CD14-positive monocyte (primary cell): ENCODE results near the gene FBXL17. TPM values are rescaled to one million over a fixed set of nuclear protein-coding genes. Genes with fewer than 3 reads are reported as not detected.

Experiments
- DNase-seq, 3 donors: peaks; one replicate each; pipeline ENCODE4 v3.0.0-alpha.2; 2011 to 2022
- H2AFZ ChIP-seq: 2 replicates; pipeline ENCODE4 v1.6.0; 2012; ENCODE audit warnings: mild to moderate bottlenecking, low read depth, low read length, inconsistent platforms; ENCODE audit not compliant: insufficient read depth, poor library complexity, severe bottlenecking
- H3K27ac ChIP-seq, 2 donors: 1 replicate in 1 of 2; 2 replicates in 1 of 2; pipeline ENCODE4 v1.5.1; 2012 to 2013; ENCODE audit warnings: low read length in 2 of 2, control low read depth in 1 of 2, inconsistent platforms in 1 of 2, low read depth in 1 of 2, mild to moderate bottlenecking in 1 of 2
- H3K27me3 ChIP-seq, 2 donors: one replicate each; pipeline versions ENCODE4 v1.6.0 to v1.6.1; 2011 to 2013; ENCODE audit warnings: low read length in 2 of 2; ENCODE audit not compliant: control insufficient read depth in 2 of 2, insufficient read depth in 2 of 2
- H3K36me3 ChIP-seq, 2 donors: replicated peaks in 1 of 2; 1 replicate in 1 of 2; 2 replicates in 1 of 2; pipeline versions ENCODE4 v1.5.1 to v1.6.1; 2012 to 2013; ENCODE audit warnings: low read length in 2 of 2, control low read depth in 1 of 2, inconsistent platforms in 1 of 2, mild to moderate bottlenecking in 1 of 2; ENCODE audit not compliant: insufficient read depth in 2 of 2, control insufficient read depth in 1 of 2
- H3K4me1 ChIP-seq, 2 donors: 1 replicate in 1 of 2; 2 replicates in 1 of 2; pipeline versions ENCODE4 v1.5.1 to v1.6.1; 2012 to 2013; ENCODE audit warnings: low read length in 2 of 2, control low read depth in 1 of 2, inconsistent platforms in 1 of 2, mild to moderate bottlenecking in 1 of 2, moderate library complexity in 1 of 2; ENCODE audit not compliant: insufficient read depth in 2 of 2, control insufficient read depth in 1 of 2
- H3K4me2 ChIP-seq: replicated peaks from 2 replicates; pipeline ENCODE3; 2012; ENCODE audit warnings: low read length, moderate library complexity, mild to moderate bottlenecking; ENCODE audit not compliant: poor library complexity, severe bottlenecking; ENCODE audit errors: extremely low read depth
- H3K4me3 ChIP-seq, 3 experiments: fragments of 200-600 bp in 1 of 3; sonication (generic) in 1 of 3; replicated peaks in 1 of 3; 1 replicate in 2 of 3; 2 replicates in 1 of 3; pipeline ENCODE4 v1.5.1; 2011 to 2013; ENCODE audit warnings: low read length in 3 of 3, mild to moderate bottlenecking in 3 of 3, control low read depth in 2 of 3, low read depth in 2 of 3, inconsistent platforms in 1 of 3, moderate library complexity in 1 of 3
- H3K79me2 ChIP-seq: 2 replicates; pipeline ENCODE4 v1.6.0; 2012; ENCODE audit warnings: mild to moderate bottlenecking, control low read depth, inconsistent platforms, low read length, moderate library complexity; ENCODE audit not compliant: insufficient read depth
- H3K9ac ChIP-seq: 2 replicates; pipeline ENCODE4 v1.6.0; 2017; ENCODE audit warnings: low read length, mild to moderate bottlenecking; ENCODE audit not compliant: insufficient read depth, poor library complexity, severe bottlenecking
- H3K9me3 ChIP-seq, 2 donors: replicated peaks in 1 of 2; 1 replicate in 1 of 2; 2 replicates in 1 of 2; pipeline versions ENCODE4 v1.5.1 to v1.6.1; 2012 to 2013; ENCODE audit warnings: low read length in 2 of 2, control low read depth in 1 of 2; ENCODE audit not compliant: control insufficient read depth in 1 of 2, insufficient read depth in 1 of 2
- H4K20me1 ChIP-seq: 2 replicates; pipeline ENCODE4 v1.6.0; 2012; ENCODE audit warnings: mild to moderate bottlenecking, low read length, control low read depth, moderate library complexity; ENCODE audit not compliant: insufficient read depth
- H3K27ac Mint-ChIP-seq, 7 donors: one replicate each; pipeline ENCODE4 v1.8.0; 2020; ENCODE audit warnings: mild to moderate bottlenecking in 7 of 7, mixed read lengths in 7 of 7, moderate library complexity in 6 of 7, inconsistent platforms in 2 of 7
- H3K27me3 Mint-ChIP-seq, 3 donors: one replicate each; pipeline ENCODE4 v1.8.0; 2021 to 2022; ENCODE audit warnings: low read depth in 3 of 3, mild to moderate bottlenecking in 3 of 3, mixed read lengths in 3 of 3, moderate library complexity in 3 of 3, inconsistent platforms in 1 of 3
- H3K36me3 Mint-ChIP-seq, 2 donors: one replicate each; pipeline ENCODE4 v1.8.0; 2020; ENCODE audit warnings: mixed read lengths in 2 of 2, inconsistent platforms in 1 of 2, mild to moderate bottlenecking in 1 of 2
- H3K4me1 Mint-ChIP-seq: one replicate; pipeline ENCODE4 v1.8.0; 2020; ENCODE audit warnings: mild to moderate bottlenecking, mixed read lengths
- H3K4me3 Mint-ChIP-seq, 2 donors: one replicate each; pipeline ENCODE4 v1.8.0; 2020; ENCODE audit warnings: mild to moderate bottlenecking in 2 of 2, mixed read lengths in 2 of 2, moderate library complexity in 1 of 2
- H3K9me3 Mint-ChIP-seq, 7 donors: one replicate each; pipeline ENCODE4 v1.8.0; 2020 to 2022; ENCODE audit warnings: mixed read lengths in 7 of 7, mild to moderate bottlenecking in 6 of 7, moderate library complexity in 6 of 7, inconsistent platforms in 2 of 7
- CTCF ChIP-seq: fragments of 200-600 bp; IDR thresholded peaks from one replicate; pipeline ENCODE4 v1.8.0; 2022; ENCODE audit warnings: antibody characterized with exemption, mild to moderate bottlenecking
- WGBS: methylation state at CpG from one replicate; pipeline ENCODE4 v1.1.5; 2013; ENCODE audit warnings: missing lambda C conversion rate; ENCODE audit not compliant: insufficient coverage; 5-methylcytosine and 5-hydroxymethylcytosine counted together
- intact Hi-C, 2 donors: fragments of 100-400 bp; cut with micrococcal nuclease; formaldehyde crosslinking; loops; one replicate each; pipeline versions ENCODE4 v1.15.0 to v1.15.1; 2023
- polyA plus RNA-seq, 3 donors: library from polyadenylated mRNA; depleted of rRNA in 1 of 3; unstranded in 2 of 3; stranded (reverse) in 1 of 3; fragments of 300-500 nt in 2 of 3; fragments of >200 nt in 1 of 3; fragmentation: Illumina TruSeq in 2 of 3; gene quantifications; 1 replicate in 2 of 3; 2 replicates in 1 of 3; pipeline ENCODE4 v1.2.3, GENCODE V29; 2012 to 2021

Gene FBXL17
- polyA plus RNA-seq, 3 donors, result 1.5 to 6.6 (median 2.0) TPM

DNA sequence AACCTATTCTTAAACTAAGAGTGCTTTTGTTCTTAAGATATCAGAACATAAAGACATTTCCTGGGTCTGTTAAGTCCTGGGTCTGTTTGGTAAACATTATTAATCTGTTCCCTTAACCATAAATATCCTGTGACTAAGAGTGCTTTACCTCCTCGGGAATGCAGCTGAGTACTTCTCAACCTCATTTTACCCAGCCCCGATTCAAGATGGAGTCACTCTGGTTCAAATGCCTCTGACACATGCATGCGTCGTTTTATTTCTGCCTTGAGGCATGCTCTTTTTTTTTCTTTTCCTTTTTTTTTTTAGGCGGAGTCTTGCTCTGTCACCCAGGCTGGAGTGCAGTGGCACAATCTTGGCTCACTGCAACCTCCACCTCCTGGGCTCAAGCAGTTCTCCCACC, 39.8 kb upstream of the FBXL17 start:
- peaks cover 0 to 11% (median 0%) of the 10 kb centered on the region in 3 donors for H3K27me3 Mint-ChIP-seq
- intact Hi-C loops, result no loop called here
- no peaks in the 10 kb centered on the region for H3K36me3 Mint-ChIP-seq
- H2AFZ ChIP-seq, result no peak overlapping the region
- H3K9me3 Mint-ChIP-seq, result peaks cover 3 to 22% (median 9%) of the 10 kb centered on the region in 7 donors
- H4K20me1 ChIP-seq, result no peaks in the 10 kb centered on the region
- H3K27ac Mint-ChIP-seq, result no peak overlapping the region
- no peak overlapping the region for H3K4me2 ChIP-seq
- H3K9me3 ChIP-seq, result peaks cover 0 to 4% of the 10 kb centered on the region in 2 donors
- H3K36me3 ChIP-seq, result no peaks in the 10 kb centered on the region
- H3K27ac ChIP-seq, result no peak overlapping the region
- H3K4me3 Mint-ChIP-seq, result no peak overlapping the region
- WGBS, result 95% methylated on average over 5 of the region's 5 CpGs
- no peak for DNase-seq
- TF ChIP-seq CTCF, result no peak
- no peaks in the 10 kb centered on the region for H3K79me2 ChIP-seq
- no peaks in the 10 kb centered on the region for H3K27me3 ChIP-seq
- no peak overlapping the region for H3K4me3 ChIP-seq
- H3K4me1 ChIP-seq, result no peaks in the 10 kb centered on the region
- H3K9ac ChIP-seq, result no peak overlapping the region
- H3K4me1 Mint-ChIP-seq, result no peaks in the 10 kb centered on the region

GRCh38 chr5:108420755-108421154, 38.9 kb upstream of the FBXL17 start:
- Mint-ChIP-seq H3K27me3 (peaks cover 0 to 8% (median 0%) of the 10 kb centered on the region in 3 donors), H3K4me3 (no peak overlapping the region), H3K36me3 (no peaks in the 10 kb centered on the region), H3K9me3 (peaks cover 3 to 22% (median 9%) of the 10 kb centered on the region in 7 donors), H3K4me1 (no peaks in the 10 kb centered on the region), H3K27ac (no peak overlapping the region)
- H3K36me3 ChIP-seq, result no peaks in the 10 kb centered on the region
- H3K4me3 ChIP-seq, result no peak overlapping the region
- H2AFZ ChIP-seq, result no peak overlapping the region
- no peaks in the 10 kb centered on the region for H3K79me2 ChIP-seq
- peaks cover 0 to 4% of the 10 kb centered on the region in 2 donors for H3K9me3 ChIP-seq
- no peak overlapping the region for H3K4me2 ChIP-seq
- 100% methylated on average over 1 of the region's 1 CpG for WGBS
- intact Hi-C loops, result no loop called here
- no peak overlapping the region for H3K27ac ChIP-seq
- DNase-seq, result no peak
- no peaks in the 10 kb centered on the region for H3K4me1 ChIP-seq
- H3K9ac ChIP-seq, result no peak overlapping the region
- H4K20me1 ChIP-seq, result no peaks in the 10 kb centered on the region
- no peaks in the 10 kb centered on the region for H3K27me3 ChIP-seq
- no peak for TF ChIP-seq CTCF
